Measurements from ENCODE around the gene SFXN1. TPM values are rescaled to one million over a fixed set of nuclear protein-coding genes. Genes with fewer than 3 reads are reported as not detected.
A peak's percentile ranks its signal among the peaks of the same experiment; 100 is the strongest.

The SFXN1 gene
- total RNA-seq, 1 experiment from 2014 or later, result 61.4 TPM

- H4K20me1 ChIP-seq (ENCODE audit: insufficient read depth), result peaks cover 3% of the 10 kb centered on the region; the same call in 1 of the 2 replicates
- peak overlapping the region; percentile 79 for H3K4me2 ChIP-seq
- POLR2A ChIA-PET (ENCODE audit: unreplicated experiment), result no interaction called here
- peak overlapping the region; percentile 98 for H3K4me3 ChIP-seq
- intact Hi-C loops (cut with micrococcal nuclease; ENCODE audit: unreplicated experiment), result no loop called here
- DNase-seq, result no peak
- H3K27me3 ChIP-seq (ENCODE audit: insufficient read depth, low read depth), result peaks cover 23% of the 10 kb centered on the region
- TSS peak; percentile 53 for BruUV-seq (replicated peaks)
- H3K27ac ChIP-seq, result no peak overlapping the region
- no peaks in the 10 kb centered on the region for H3K9me3 ChIP-seq (ENCODE audit: insufficient read depth, low read depth)
- CTCF ChIA-PET, result no interaction called here
- H3K79me2 ChIP-seq (ENCODE audit: low read depth), result peaks cover 56% of the 10 kb centered on the region
- peaks cover 7% of the 10 kb centered on the region for H3K4me1 ChIP-seq (replicated peaks; ENCODE audit: insufficient read depth)
- H3F3A ChIP-seq (ENCODE audit: insufficient read depth, low read depth), result no peaks in the 10 kb centered on the region
- peak overlapping the region; percentile 96 for H2AFZ ChIP-seq
- no peaks in the 10 kb centered on the region for H3K9me2 ChIP-seq (ENCODE audit: insufficient read depth)
- H3K36me3 ChIP-seq (ENCODE audit: low read depth), result no peaks in the 10 kb centered on the region
- TF ChIP-seq CTCF (conservative IDR thresholded peaks at IDR 0.05), result no peak
- no peak for TF ChIP-seq EZH2 (IDR thresholded peaks at IDR 0.05; ENCODE audit: low read depth)
These were observed 943 bp downstream of the SFXN1 start for GRCh38 chr5:175479125-175479881.

GRCh38 chr5:175483337-175483736 is 5.0 kb downstream of the SFXN1 start:
- peaks cover 27% of the 10 kb centered on the region for H4K20me1 ChIP-seq (ENCODE audit: insufficient read depth)
- intact Hi-C loops (cut with micrococcal nuclease; ENCODE audit: unreplicated experiment), result no loop called here
- H3K4me3 ChIP-seq, result no peak overlapping the region
- H3K79me2 ChIP-seq (ENCODE audit: low read depth), result peaks cover 84% of the 10 kb centered on the region
- no peak overlapping the region for H3K27ac ChIP-seq
- no peaks in the 10 kb centered on the region for H3K36me3 ChIP-seq (ENCODE audit: low read depth)
- no peak overlapping the region for H2AFZ ChIP-seq
- no peak for TF ChIP-seq CTCF (conservative IDR thresholded peaks at IDR 0.05)
- no peak for TF ChIP-seq EZH2 (IDR thresholded peaks at IDR 0.05; ENCODE audit: low read depth)
- H3K27me3 ChIP-seq (ENCODE audit: insufficient read depth, low read depth), result no peaks in the 10 kb centered on the region
- ChIA-PET POLR2A (ENCODE audit: unreplicated experiment) (no interaction called here), CTCF (no interaction called here)
- no peaks in the 10 kb centered on the region for H3K9me3 ChIP-seq (ENCODE audit: insufficient read depth, low read depth)
- no peak for DNase-seq
- no TSS peak for BruUV-seq (replicated peaks)
- no peaks in the 10 kb centered on the region for H3K9me2 ChIP-seq (ENCODE audit: insufficient read depth)
- no peak overlapping the region for H3K4me2 ChIP-seq
- no peaks in the 10 kb centered on the region for H3F3A ChIP-seq (ENCODE audit: insufficient read depth, low read depth)
- H3K4me1 ChIP-seq (replicated peaks; ENCODE audit: insufficient read depth), result peaks cover 7% of the 10 kb centered on the region

GRCh38 chr5:175484322-175484721 is 6.0 kb downstream of the SFXN1 start:
- peaks cover 33% of the 10 kb centered on the region for H4K20me1 ChIP-seq (ENCODE audit: insufficient read depth)

More at GRCh38 chr5:175484322-175484721, 6.0 kb downstream of the SFXN1 start:
- no TSS peak for BruUV-seq (replicated peaks)
- no peaks in the 10 kb centered on the region for H3K9me3 ChIP-seq (ENCODE audit: insufficient read depth, low read depth)
- no peaks in the 10 kb centered on the region for H3K36me3 ChIP-seq (ENCODE audit: low read depth)
- H3K4me1 ChIP-seq (replicated peaks; ENCODE audit: insufficient read depth), result peaks cover 7% of the 10 kb centered on the region
- ChIA-PET CTCF (no interaction called here), POLR2A (ENCODE audit: unreplicated experiment) (no interaction called here)
- no peak overlapping the region for H3K27ac ChIP-seq
- no peak for DNase-seq
- no peak overlapping the region for H3K4me2 ChIP-seq
- no peaks in the 10 kb centered on the region for H3K9me2 ChIP-seq (ENCODE audit: insufficient read depth)
- H3F3A ChIP-seq (ENCODE audit: insufficient read depth, low read depth), result no peaks in the 10 kb centered on the region
- H3K4me3 ChIP-seq, result no peak overlapping the region
- no peak for TF ChIP-seq CTCF (conservative IDR thresholded peaks at IDR 0.05)
- TF ChIP-seq EZH2 (IDR thresholded peaks at IDR 0.05; ENCODE audit: low read depth), result no peak
- intact Hi-C loops (cut with micrococcal nuclease; ENCODE audit: unreplicated experiment), result no loop called here
- peaks cover 81% of the 10 kb centered on the region for H3K79me2 ChIP-seq (ENCODE audit: low read depth)
- no peaks in the 10 kb centered on the region for H3K27me3 ChIP-seq (ENCODE audit: insufficient read depth, low read depth)
- no peak overlapping the region for H2AFZ ChIP-seq
